Measurements from ENCODE around the gene DLGAP1. TPM values are rescaled to one million over a fixed set of nuclear protein-coding genes. Genes with fewer than 3 reads are reported as not detected.

The DLGAP1 gene
- total and polyA plus RNA-seq, 2 of the 8 experiments (the other 6 are each of a cell fraction or from before 2014, with no cell fraction given): 11.8 to 16.9 TPM

DNA sequence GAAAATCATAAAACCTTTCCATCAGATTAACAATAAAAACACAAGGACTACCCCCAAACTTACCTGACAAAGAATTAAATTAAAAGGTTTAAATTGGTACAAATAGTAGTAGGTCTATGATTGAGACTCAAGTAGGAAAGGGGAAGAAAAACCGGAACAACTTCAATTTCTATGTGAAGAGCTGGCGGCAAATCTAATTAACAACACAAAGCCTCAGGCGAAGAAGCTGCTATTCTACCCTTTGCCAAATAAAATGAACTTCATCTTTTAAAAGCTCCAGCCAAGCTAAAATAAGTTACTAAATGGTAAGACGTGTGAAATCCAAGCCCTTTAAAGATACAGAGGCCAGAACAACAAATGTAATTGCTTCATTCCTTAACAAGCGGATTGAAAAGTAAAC is 146.5 kb downstream of the DLGAP1 start:
- CTCF ChIA-PET (ENCODE audit: partially characterized antibody): no interaction called here
- H2BK5ac ChIP-seq (ENCODE audit: low read depth, low read length): no peak overlapping the region
- H2BK12ac ChIP-seq (ENCODE audit: low read depth, low read length): no peak overlapping the region
- H4K8ac ChIP-seq (ENCODE audit: extremely low read depth, insufficient read depth, low read length): no peak overlapping the region
- no peak overlapping the region for H3K56ac ChIP-seq (replicated peaks; ENCODE audit: insufficient read length, low read depth, low read length)
- no peaks in the 10 kb centered on the region; the same call in 1 of the 2 replicates for H3K23me2 ChIP-seq (ENCODE audit: low read depth, low read length)
- H2AK5ac ChIP-seq (ENCODE audit: low read depth, low read length): no peak overlapping the region
- no peak overlapping the region for H4K91ac ChIP-seq (replicated peaks; ENCODE audit: insufficient read length, low read length)
- no peaks in the 10 kb centered on the region for H3K27me3 ChIP-seq (replicated peaks in 1 of 4; ENCODE audit: control insufficient read depth in 3 of 4, extremely low read depth in 1 of 4, insufficient read depth in 3 of 4, low read length in 3 of 4)
- POLR2A ChIA-PET (ENCODE audit: partially characterized antibody): no interaction called here
- H3K18ac ChIP-seq (ENCODE audit: extremely low read depth, low read length): no peak overlapping the region
- H3K79me2 ChIP-seq (ENCODE audit: control insufficient read depth in 1 of 2, insufficient read depth in 2 of 2, low read length in 2 of 2): peaks cover 0 to 8% of the 10 kb centered on the region in 2 experiments; a peak in 3 of 4 replicates
- H2AFZ ChIP-seq (ENCODE audit: low read length): no peak overlapping the region
- no peaks in the 10 kb centered on the region for H3K36me3 ChIP-seq (ENCODE audit: control insufficient read depth in 2 of 4, insufficient read depth in 4 of 4, low read length in 3 of 4)
- no peak overlapping the region for H4K5ac ChIP-seq (ENCODE audit: insufficient read length, low read depth, low read length)
- H2BK20ac ChIP-seq (ENCODE audit: low read length): no peak overlapping the region
- no peak overlapping the region for H2BK120ac ChIP-seq (replicated peaks; ENCODE audit: low read depth, low read length)
- H2BK15ac ChIP-seq (ENCODE audit: low read length): no peak overlapping the region
- peak overlapping the region in 1 of 4 experiments; percentile 19; a peak in 1 of 8 replicates for H3K4me3 ChIP-seq (ENCODE audit: extremely low read depth in 1 of 4, insufficient read depth in 2 of 4, low read depth in 3 of 4, low read length in 4 of 4)
- H3K9me3 ChIP-seq (ENCODE audit: insufficient read depth in 2 of 2, low read depth in 1 of 2, low read length in 1 of 2): no peaks in the 10 kb centered on the region
- peaks cover 0 to 2% of the 10 kb centered on the region in 2 experiments for H4K20me1 ChIP-seq (replicated peaks in 1 of 2; ENCODE audit: control insufficient read depth in 1 of 2, insufficient read depth in 2 of 2, low read length in 2 of 2)
- DNase-seq (ENCODE audit: low read depth in 1 of 2, low spot score in 2 of 2): no peak
- FAIRE-seq: no peak
- no peak overlapping the region for H3K4ac ChIP-seq (replicated peaks; ENCODE audit: insufficient read length, low read depth, low read length)
- WGBS, 2 experiments (ENCODE audit: extremely low coverage in 1 of 2, insufficient coverage in 1 of 2, insufficient read length in 1 of 2, insufficient replicate concordance in 2 of 2, low coverage in 1 of 2, low lambda C conversion rate in 2 of 2, missing lambda C conversion rate in 1 of 2): 47% methylated on average over 5 of the region's 5 CpGs; no CpG with 5 or more reads in 1 of the 2 experiments
- H3K23ac ChIP-seq (ENCODE audit: insufficient read length): no peak overlapping the region
- H3K4me2 ChIP-seq (ENCODE audit: insufficient read depth in 1 of 2, low read depth in 2 of 2, low read length in 2 of 2): peak overlapping the region; percentile 4 to 30; a peak in 1 of 4 replicates
- no peaks in the 10 kb centered on the region; the same call in 1 of the 2 replicates for H3K79me1 ChIP-seq (ENCODE audit: low read depth, low read length)
- peaks cover 0 to 17% (median 6%) of the 10 kb centered on the region in 4 experiments; a peak in 5 of 7 replicates for H3K4me1 ChIP-seq (replicated peaks in 1 of 4; ENCODE audit: control insufficient read depth in 3 of 4, insufficient read depth in 4 of 4, low read length in 3 of 4)
- H3K9ac ChIP-seq (replicated peaks in 1 of 4; ENCODE audit: extremely low read depth in 1 of 4, low read depth in 3 of 4, low read length in 3 of 4): no peak overlapping the region
- H3K27ac ChIP-seq (ENCODE audit: low read depth, low read length): no peak overlapping the region
- H3K14ac ChIP-seq (ENCODE audit: insufficient read length): no peak overlapping the region
- TF ChIP-seq SP1 (IDR thresholded peaks at IDR 0.05; ENCODE audit: low read depth, low read length) (no peak), USF2 (IDR thresholded peaks at IDR 0.05; ENCODE audit: low read length) (no peak), BACH1 (IDR thresholded peaks at IDR 0.05; ENCODE audit: low read length) (no peak), EP300 (IDR thresholded peaks at IDR 0.05; ENCODE audit: borderline replicate concordance in 1 of 2, low read depth in 2 of 2, low read length in 2 of 2) (no peak), TCF12 (IDR thresholded peaks at IDR 0.05; ENCODE audit: low read depth, low read length) (no peak), CBX8 (IDR thresholded peaks at IDR 0.05; ENCODE audit: borderline replicate concordance, low read depth, low read length) (no peak), RFX5 (IDR thresholded peaks at IDR 0.05; ENCODE audit: borderline replicate concordance, low read depth, low read length) (no peak), ZNF274 (IDR thresholded peaks at IDR 0.05; ENCODE audit: borderline replicate concordance, extremely low read depth, low read length) (no peak), CREB1 (IDR thresholded peaks at IDR 0.05) (no peak), POLR2A (IDR thresholded peaks at IDR 0.05; ENCODE audit: control extremely low read depth in 1 of 2, low read depth in 2 of 2, low read length in 2 of 2) (no peak), NRF1 (IDR thresholded peaks at IDR 0.05; ENCODE audit: low read depth, low read length) (no peak), HDAC6 (IDR thresholded peaks at IDR 0.05; ENCODE audit: low read depth, low read length) (no peak), RBBP5 (IDR thresholded peaks at IDR 0.05; ENCODE audit: borderline replicate concordance, low read depth, low read length) (no peak), RAD21 (IDR thresholded peaks at IDR 0.05 in 1 of 2, conservative IDR thresholded peaks at IDR 0.05 in 1 of 2; ENCODE audit: low read depth in 2 of 2, low read length in 2 of 2) (no peak)
